Panc1 (cell line): ENCODE data around the gene CACNA1B. TPM values are rescaled to one million over a fixed set of nuclear protein-coding genes. Genes with fewer than 3 reads are reported as not detected.
"Not testable (repeated sequence)": the region's sequence is repeated elsewhere in the genome, so short reads cannot be mapped to it uniquely, and the experiment has no call there.

Experiments used
- ATAC-seq: fragments of 200-7000 bp; cut with Tn5 transposase; 2 replicates; pipeline ENCODE4 v1.9.1; 2020; ENCODE audit warnings: mild to moderate bottlenecking, moderate library complexity
- BruUV-seq: library from RNA; stranded (reverse); fragments of 400-500 nt; replicated peaks from 2 replicates; lab custom pipeline; 2021; lab: Mats Ljungman, UMichigan
- CTCF ChIA-PET: fragments of 300-600 bp; sonication (Branson Sonifier 250); formaldehyde crosslinking; loops from one replicate; lab custom pipeline; 2022; ENCODE audit warnings: antibody characterized with exemption; lab: Charles Lee
- POLR2A ChIA-PET: fragments of 300-600 bp; sonication (Branson Sonifier 250); formaldehyde crosslinking; loops from one replicate; lab custom pipeline; 2022; ENCODE audit warnings: antibody characterized with exemption; lab: Charles Lee
- DNase-seq: peaks from one replicate; pipeline ENCODE4 v3.0.0-alpha.2; 2010; ENCODE audit warnings: low read depth, low spot score
- H3K27ac ChIP-seq: 2 replicates; pipeline ENCODE4 v1.5.1; 2011; ENCODE audit warnings: mild to moderate bottlenecking, low read length, inconsistent platforms
- H3K27me3 ChIP-seq: fragments of 200-500 bp; sonication (Bioruptor generic); 2 replicates; pipeline ENCODE4 v1.6.0; 2014; ENCODE audit warnings: low read length, inconsistent platforms; ENCODE audit not compliant: control insufficient read depth, insufficient read depth
- H3K36me3 ChIP-seq: fragments of 200-500 bp; sonication (Bioruptor generic); 2 replicates; pipeline ENCODE4 v1.5.1; 2014; ENCODE audit warnings: inconsistent platforms, mild to moderate bottlenecking, low read length, moderate library complexity; ENCODE audit not compliant: control insufficient read depth, insufficient read depth
- H3K4me1 ChIP-seq: 2 replicates; pipeline ENCODE4 v1.5.1; 2011; ENCODE audit warnings: inconsistent platforms, mild to moderate bottlenecking, low read length, moderate library complexity; ENCODE audit not compliant: control insufficient read depth, insufficient read depth
- H3K4me3 ChIP-seq, 2 experiments: 2 replicates each; pipeline ENCODE4 v1.5.1; 2011 to 2012; ENCODE audit warnings: low read depth in 2 of 2, low read length in 2 of 2, mild to moderate bottlenecking in 2 of 2, inconsistent platforms in 1 of 2, moderate library complexity in 1 of 2
- H3K9me3 ChIP-seq: fragments of 200-500 bp; sonication (Bioruptor generic); 2 replicates; pipeline ENCODE4 v1.5.1; 2014; ENCODE audit warnings: low read depth, mild to moderate bottlenecking, inconsistent platforms, low read length, moderate library complexity; ENCODE audit not compliant: control insufficient read depth, insufficient read depth
- POLR2AphosphoS5 ChIP-seq: IDR thresholded peaks from 2 replicates; pipeline ENCODE4 v1.6.1; 2012; ENCODE audit warnings: mild to moderate bottlenecking, low read depth, low read length, moderate library complexity
- SIN3A ChIP-seq: IDR thresholded peaks from 2 replicates; pipeline ENCODE4 v1.6.1; 2012; ENCODE audit warnings: low read depth, mild to moderate bottlenecking, low read length, moderate library complexity, borderline replicate concordance; ENCODE audit not compliant: insufficient read depth
- TCF7L2 ChIP-seq: IDR thresholded peaks from 2 replicates; pipeline ENCODE4 v1.6.1; 2011; ENCODE audit warnings: mild to moderate bottlenecking, low read depth, low read length, inconsistent platforms
- in situ Hi-C: cut with HindIII; loops from 2 replicates; pipeline ENCODE4 v1.10.0; 2016; ENCODE audit warnings: low sequenced_read_pairs, low pct_unique_long_range_greater_than_20kb
- intact Hi-C: fragments of 100-400 bp; cut with micrococcal nuclease; formaldehyde crosslinking; loops from one replicate; pipeline ENCODE4 v1.10.0; 2022; ENCODE audit not compliant: unreplicated experiment
- total RNA-seq: library from RNA; stranded (reverse); gene quantifications from one replicate; pipeline ENCODE4 v1.2.1, GENCODE V29; 2021; ENCODE audit not compliant: unreplicated experiment
- TF ChIP-seq, protein P1 (sequence below), 2 experiments: IDR thresholded peaks; 2 replicates each; pipeline ENCODE4 v1.6.1; 2011 to 2012; ENCODE audit warnings: low read depth in 2 of 2, control low read depth in 1 of 2, low read length in 1 of 2, mild to moderate bottlenecking in 1 of 2, moderate library complexity in 1 of 2; ENCODE audit not compliant: insufficient read depth in 1 of 2
- TF ChIP-seq, protein P2 (sequence below): fragments of 450-650 bp; IDR thresholded peaks from 2 replicates; pipeline ENCODE4 v1.5.1; 2017; ENCODE audit warnings: mild to moderate bottlenecking

CACNA1B gene
- total RNA-seq, 1 experiment from 2014 or later: 0.49 TPM

DNA sequence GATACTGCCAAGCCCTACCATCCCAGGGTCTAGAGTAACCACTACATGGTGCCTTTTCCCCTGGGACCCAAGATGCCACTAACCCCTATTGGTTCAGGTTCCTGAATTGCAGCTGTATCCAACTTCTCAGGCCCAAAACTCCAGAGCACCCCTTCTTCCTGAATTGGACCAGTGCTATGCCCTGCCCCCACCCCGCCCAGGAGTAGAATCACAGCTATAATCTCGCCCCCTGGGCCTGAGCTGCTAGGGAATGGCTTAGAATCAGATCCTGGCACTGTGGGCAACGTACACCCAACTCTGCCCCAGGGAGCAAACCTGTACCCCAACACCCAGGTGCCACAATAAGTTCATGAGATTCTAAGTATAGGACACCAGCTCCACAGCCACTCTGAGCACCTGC is 206.3 kb downstream of the CACNA1B start:
- POLR2A ChIA-PET: no interaction called here
- Histone ChIP-seq H3K9me3 (peaks cover 5% of the 10 kb centered on the region; the same call in 1 of the 2 replicates), H3K4me1 (no peaks in the 10 kb centered on the region), H3K36me3 (no peaks in the 10 kb centered on the region), H3K27me3 (no peaks in the 10 kb centered on the region), H3K27ac (no peak overlapping the region), H3K4me3 (no peak overlapping the region)
- TF ChIP-seq, protein P1, sequence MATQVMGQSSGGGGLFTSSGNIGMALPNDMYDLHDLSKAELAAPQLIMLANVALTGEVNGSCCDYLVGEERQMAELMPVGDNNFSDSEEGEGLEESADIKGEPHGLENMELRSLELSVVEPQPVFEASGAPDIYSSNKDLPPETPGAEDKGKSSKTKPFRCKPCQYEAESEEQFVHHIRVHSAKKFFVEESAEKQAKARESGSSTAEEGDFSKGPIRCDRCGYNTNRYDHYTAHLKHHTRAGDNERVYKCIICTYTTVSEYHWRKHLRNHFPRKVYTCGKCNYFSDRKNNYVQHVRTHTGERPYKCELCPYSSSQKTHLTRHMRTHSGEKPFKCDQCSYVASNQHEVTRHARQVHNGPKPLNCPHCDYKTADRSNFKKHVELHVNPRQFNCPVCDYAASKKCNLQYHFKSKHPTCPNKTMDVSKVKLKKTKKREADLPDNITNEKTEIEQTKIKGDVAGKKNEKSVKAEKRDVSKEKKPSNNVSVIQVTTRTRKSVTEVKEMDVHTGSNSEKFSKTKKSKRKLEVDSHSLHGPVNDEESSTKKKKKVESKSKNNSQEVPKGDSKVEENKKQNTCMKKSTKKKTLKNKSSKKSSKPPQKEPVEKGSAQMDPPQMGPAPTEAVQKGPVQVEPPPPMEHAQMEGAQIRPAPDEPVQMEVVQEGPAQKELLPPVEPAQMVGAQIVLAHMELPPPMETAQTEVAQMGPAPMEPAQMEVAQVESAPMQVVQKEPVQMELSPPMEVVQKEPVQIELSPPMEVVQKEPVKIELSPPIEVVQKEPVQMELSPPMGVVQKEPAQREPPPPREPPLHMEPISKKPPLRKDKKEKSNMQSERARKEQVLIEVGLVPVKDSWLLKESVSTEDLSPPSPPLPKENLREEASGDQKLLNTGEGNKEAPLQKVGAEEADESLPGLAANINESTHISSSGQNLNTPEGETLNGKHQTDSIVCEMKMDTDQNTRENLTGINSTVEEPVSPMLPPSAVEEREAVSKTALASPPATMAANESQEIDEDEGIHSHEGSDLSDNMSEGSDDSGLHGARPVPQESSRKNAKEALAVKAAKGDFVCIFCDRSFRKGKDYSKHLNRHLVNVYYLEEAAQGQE (IDR thresholded peaks at IDR 0.05; ENCODE audit: insufficient read depth in 1 of 2, low read depth in 2 of 2, low read length in 1 of 2): no peak
- TF ChIP-seq, protein P2, sequence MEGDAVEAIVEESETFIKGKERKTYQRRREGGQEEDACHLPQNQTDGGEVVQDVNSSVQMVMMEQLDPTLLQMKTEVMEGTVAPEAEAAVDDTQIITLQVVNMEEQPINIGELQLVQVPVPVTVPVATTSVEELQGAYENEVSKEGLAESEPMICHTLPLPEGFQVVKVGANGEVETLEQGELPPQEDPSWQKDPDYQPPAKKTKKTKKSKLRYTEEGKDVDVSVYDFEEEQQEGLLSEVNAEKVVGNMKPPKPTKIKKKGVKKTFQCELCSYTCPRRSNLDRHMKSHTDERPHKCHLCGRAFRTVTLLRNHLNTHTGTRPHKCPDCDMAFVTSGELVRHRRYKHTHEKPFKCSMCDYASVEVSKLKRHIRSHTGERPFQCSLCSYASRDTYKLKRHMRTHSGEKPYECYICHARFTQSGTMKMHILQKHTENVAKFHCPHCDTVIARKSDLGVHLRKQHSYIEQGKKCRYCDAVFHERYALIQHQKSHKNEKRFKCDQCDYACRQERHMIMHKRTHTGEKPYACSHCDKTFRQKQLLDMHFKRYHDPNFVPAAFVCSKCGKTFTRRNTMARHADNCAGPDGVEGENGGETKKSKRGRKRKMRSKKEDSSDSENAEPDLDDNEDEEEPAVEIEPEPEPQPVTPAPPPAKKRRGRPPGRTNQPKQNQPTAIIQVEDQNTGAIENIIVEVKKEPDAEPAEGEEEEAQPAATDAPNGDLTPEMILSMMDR: no peak
- TF ChIP-seq TCF7L2 (no peak), POLR2AphosphoS5 (no peak), SIN3A (no peak)
- BruUV-seq: no TSS peak
- ATAC-seq (no peak), DNase-seq (no peak)
- CTCF ChIA-PET: no interaction called here
- in situ Hi-C loops (no loop called here), intact Hi-C loops (no loop called here)

DNA sequence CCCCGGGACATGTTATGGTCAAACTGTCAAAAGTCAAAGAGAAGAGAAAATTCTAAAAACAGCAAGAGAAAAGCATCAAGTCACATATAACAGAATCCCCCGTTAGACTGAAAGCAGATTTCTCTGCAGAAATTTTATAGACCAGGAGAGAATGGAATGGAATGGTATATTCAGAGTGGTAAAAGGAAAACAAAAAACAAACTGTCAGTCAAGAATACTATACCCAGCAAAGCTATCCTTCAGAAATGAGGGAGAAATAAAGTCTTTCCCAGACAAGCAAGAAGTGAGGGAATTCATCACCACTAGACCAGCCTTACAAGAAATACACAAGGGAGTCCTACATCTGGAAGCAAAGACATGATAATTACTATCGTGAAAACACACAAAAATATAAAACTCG is 208.0 kb downstream of the CACNA1B start:
- ChIA-PET CTCF (no interaction called here), POLR2A (no interaction called here)
- TF ChIP-seq, protein P2: no peak
- TF ChIP-seq, protein P1 (IDR thresholded peaks at IDR 0.05; ENCODE audit: insufficient read depth in 1 of 2, low read depth in 2 of 2, low read length in 1 of 2): no peak
- TF ChIP-seq TCF7L2 (no peak), POLR2AphosphoS5 (no peak), SIN3A (no peak)
- in situ Hi-C loops: no loop called here
- DNase-seq (no peak), ATAC-seq (no peak)
- H3K4me3 ChIP-seq: no peak overlapping the region
- intact Hi-C loops: no loop called here
- no peaks in the 10 kb centered on the region for H3K36me3 ChIP-seq
- H3K27ac ChIP-seq: no peak overlapping the region
- H3K4me1 ChIP-seq: no peaks in the 10 kb centered on the region
- H3K27me3 ChIP-seq: no peaks in the 10 kb centered on the region
- peaks cover 5% of the 10 kb centered on the region; the same call in 1 of the 2 replicates for H3K9me3 ChIP-seq
- no TSS peak for BruUV-seq

DNA sequence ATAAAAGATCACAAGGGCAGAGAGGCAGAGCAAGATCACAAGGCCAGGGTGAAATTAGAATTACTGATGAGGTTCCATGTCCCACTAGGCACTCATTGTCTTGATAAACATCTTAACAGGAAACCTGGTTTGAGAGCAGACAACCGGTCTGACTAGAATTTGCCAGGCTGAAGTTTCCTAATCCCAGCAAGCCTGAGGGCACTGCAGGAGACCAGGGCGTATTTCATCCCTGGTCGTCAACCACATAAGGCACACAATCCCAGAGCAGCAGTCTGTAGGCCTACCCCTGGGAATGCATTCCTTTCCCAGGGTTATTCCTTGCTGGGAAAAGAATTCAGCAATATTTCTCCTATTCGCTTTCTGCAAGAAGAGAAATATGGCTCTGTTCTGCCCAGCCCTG is 214.5 kb downstream of the CACNA1B start:
- POLR2A ChIA-PET, H3K9me3 ChIP-seq, DNase-seq, CTCF ChIA-PET, H3K27me3 ChIP-seq, H3K36me3 ChIP-seq, H3K4me1 ChIP-seq, intact Hi-C loops, in situ Hi-C loops, BruUV-seq, H3K27ac ChIP-seq, ATAC-seq, H3K4me3 ChIP-seq: not testable (repeated sequence)
